Type B pancreatic cell (in vitro differentiated cells): ENCODE results near the gene SLC4A1. TPM values are rescaled to one million over a fixed set of nuclear protein-coding genes. Genes with fewer than 3 reads are reported as not detected.

Source experiments
- DNase-seq: peaks from one replicate; pipeline ENCODE4 v3.0.0; 2021; ENCODE audit warnings: mixed read lengths; ENCODE audit not compliant: unreplicated experiment; ENCODE audit errors: extremely low spot score
- H3K27ac Mint-ChIP-seq: 2 replicates; pipeline ENCODE4 v1.8.0; 2021; ENCODE audit warnings: mild to moderate bottlenecking, mixed read lengths
- H3K27me3 Mint-ChIP-seq: 2 replicates; pipeline ENCODE4 v1.8.0; 2021; ENCODE audit warnings: mixed read lengths
- H3K36me3 Mint-ChIP-seq: 2 replicates; pipeline ENCODE4 v1.8.0; 2021; ENCODE audit warnings: mixed read lengths
- H3K4me1 Mint-ChIP-seq: one replicate; pipeline ENCODE4 v1.8.0; 2021; ENCODE audit warnings: mixed read lengths; ENCODE audit not compliant: unreplicated experiment
- H3K4me3 Mint-ChIP-seq: 2 replicates; pipeline ENCODE4 v1.8.0; 2021; ENCODE audit warnings: mild to moderate bottlenecking, mixed read lengths
- H3K9me3 Mint-ChIP-seq: 2 replicates; pipeline ENCODE4 v1.8.0; 2021; ENCODE audit warnings: mixed read lengths
- CTCF ChIP-seq: fragments of 200-600 bp; sonication (generic); conservative IDR thresholded peaks from 2 replicates; pipeline ENCODE4 v1.5.0; 2021; ENCODE audit warnings: antibody characterized with exemption, mild to moderate bottlenecking
- microRNA-seq: library from miRNA; unstranded; fragments of <30 nt; microRNA quantifications from one replicate; pipeline ENCODE4, GENCODE V29; 2020
- total RNA-seq: library from RNA; stranded (reverse); gene quantifications from 2 replicates; pipeline ENCODE4 v1.2.1, GENCODE V29; 2021; ENCODE audit warnings: low replicate concordance

SLC4A1 gene
- total RNA-seq, 1 donor from 2014 or later = not detected

GRCh38 chr17:44199553-44200477 lies 68.1 kb downstream of the SLC4A1 start, which contains the start of gene ATXN7L3:
Gene ATXN7L3, minus strand, starts transcription at chr17:44199884. Its CDS starts 1,814 bp downstream, at chr17:44198070.
- Mint-ChIP-seq H3K27me3 (no peaks in the 10 kb centered on the region), H3K36me3 (peaks cover 5% of the 10 kb centered on the region), H3K27ac (peak within 1 kb of the TSS; percentile 95), H3K4me1 (peaks cover 19% of the 10 kb centered on the region), H3K4me3 (peak within 1 kb of the TSS; percentile 94), H3K9me3 (no peaks in the 10 kb centered on the region)
- DNase-seq = peak; percentile 98
- TF ChIP-seq CTCF = no peak

- Mint-ChIP-seq H3K9me3 (no peaks in the 10 kb centered on the region), H3K4me3 (peak overlapping the region; percentile 87), H3K27me3 (no peaks in the 10 kb centered on the region), H3K27ac (peak overlapping the region; percentile 88), H3K4me1 (peaks cover 17% of the 10 kb centered on the region), H3K36me3 (peaks cover 5% of the 10 kb centered on the region)
- TF ChIP-seq CTCF = no peak
- DNase-seq = no peak
Measured at GRCh38 chr17:44198721-44199552, 69.0 kb downstream of the SLC4A1 start.

Small RNA genes lying within 50 kb of the gene (microRNA-seq; reads per million reads assigned to microRNA genes)
- not detected for gene MIR6782

Other genes with a start within 250 kb of the SLC4A1 start
- 44.8 and 50.6 TPM in 2 replicates for gene LSM12, start 201.5 kb downstream of the SLC4A1 start, total RNA-seq
- gene G6PC3, start 197.4 kb downstream of the SLC4A1 start, total RNA-seq = 63.6 and 63.7 TPM in 2 replicates
- gene HDAC5, start 144.5 kb downstream of the SLC4A1 start, total RNA-seq = 43.3 and 48.9 TPM in 2 replicates
- 5.4 and 10.6 TPM in 2 replicates for gene HROB, start 126.2 kb downstream of the SLC4A1 start, total RNA-seq
- 0.68 TPM in 1 of 2 replicates, not detected in the other for gene ASB16, start 97.4 kb downstream of the SLC4A1 start, total RNA-seq
- 39.5 and 40.0 TPM in 2 replicates for gene TMUB2, start 81.2 kb downstream of the SLC4A1 start, total RNA-seq
- gene ATXN7L3, start 68.3 kb downstream of the SLC4A1 start, total RNA-seq = 96.7 and 111 TPM in 2 replicates
- gene UBTF, start 48.5 kb downstream of the SLC4A1 start, total RNA-seq = 85.7 and 101 TPM in 2 replicates
- gene RUNDC3A, start 40.5 kb upstream of the SLC4A1 start, total RNA-seq = 10.3 and 12.3 TPM in 2 replicates
- gene SLC25A39, start 56.7 kb upstream of the SLC4A1 start, total RNA-seq = 137 and 169 TPM in 2 replicates
- gene GRN, start 77.2 kb upstream of the SLC4A1 start, total RNA-seq = 183 and 236 TPM in 2 replicates
- gene FAM171A2, start 95.7 kb upstream of the SLC4A1 start, total RNA-seq = 13.3 and 34.7 TPM in 2 replicates
- 0.69 and 8.8 TPM in 2 replicates for gene ITGA2B, start 121.5 kb upstream of the SLC4A1 start, total RNA-seq
- 45.9 and 51.5 TPM in 2 replicates for gene GPATCH8, start 235.3 kb upstream of the SLC4A1 start, total RNA-seq